Activated CD4-positive, alpha-beta T cell treated with anti-CD3 and anti-CD28 coated beads, Interleukin-2, amount 10 ng/mL, durations not matched to agents 24 days and 14 days (primary cell): ENCODE data around the gene LTF. TPM values are rescaled to one million over a fixed set of nuclear protein-coding genes. Genes with fewer than 3 reads are reported as not detected.

ENCODE experiments used
- DNase-seq: peaks from one replicate; pipeline ENCODE4 v3.0.0; 2022
- H3K27ac Mint-ChIP-seq: one replicate; pipeline ENCODE4 v1.8.0; 2022; ENCODE audit warnings: mild to moderate bottlenecking, mixed read lengths
- H3K27me3 Mint-ChIP-seq: one replicate; pipeline ENCODE4 v1.8.0; 2022; ENCODE audit warnings: mixed read lengths
- H3K36me3 Mint-ChIP-seq: one replicate; pipeline ENCODE4 v1.8.0; 2022; ENCODE audit warnings: low read depth, mild to moderate bottlenecking, mixed read lengths
- H3K4me1 Mint-ChIP-seq: one replicate; pipeline ENCODE4 v1.8.0; 2021; ENCODE audit warnings: mixed read lengths
- H3K4me3 Mint-ChIP-seq: one replicate; pipeline ENCODE4 v1.8.0; 2022; ENCODE audit warnings: mild to moderate bottlenecking, moderate library complexity, mixed read lengths
- H3K9me3 Mint-ChIP-seq: one replicate; pipeline ENCODE4 v1.8.0; 2021; ENCODE audit warnings: mixed read lengths
- intact Hi-C: fragments of 100-400 bp; cut with micrococcal nuclease; formaldehyde crosslinking; loops from one replicate; pipeline ENCODE4 v1.15.1; 2023
- total RNA-seq: library from RNA; stranded (reverse); gene quantifications from 2 replicates; pipeline ENCODE4 v1.2.3, GENCODE V29; 2022

LTF gene
- total RNA-seq, 1 donor from 2014 or later = not detected

DNA sequence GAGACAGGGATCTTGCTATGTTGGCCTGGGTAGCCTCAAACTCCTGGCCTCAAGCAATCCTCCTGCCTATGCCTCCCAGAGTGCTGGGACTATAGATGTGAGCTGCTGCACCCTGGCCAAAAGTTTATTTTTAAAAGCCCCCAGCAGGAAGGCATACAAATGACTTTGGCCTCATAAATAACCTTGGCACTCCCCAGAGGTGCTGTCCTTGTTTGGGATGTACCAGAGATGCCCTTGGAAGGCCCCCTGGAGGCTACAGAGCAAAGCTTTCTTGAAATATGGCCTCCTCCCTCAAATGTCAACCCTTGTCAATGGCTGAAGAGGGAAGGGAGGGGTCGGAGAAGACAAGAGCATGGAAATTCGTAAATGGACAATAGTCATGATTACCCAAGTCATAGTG is 19.1 kb upstream of the LTF start:
- Mint-ChIP-seq H3K27ac (no peak overlapping the region), H3K27me3 (peaks cover 31% of the 10 kb centered on the region), H3K9me3 (no peaks in the 10 kb centered on the region), H3K4me1 (peaks cover 4% of the 10 kb centered on the region), H3K36me3 (no peaks in the 10 kb centered on the region), H3K4me3 (no peak overlapping the region)
- intact Hi-C loops = loop anchor here (10.0 kb wide), 1 partner anchor 421 kb away; no protein-coding TSS in a partner anchor
- no peak for DNase-seq

DNA sequence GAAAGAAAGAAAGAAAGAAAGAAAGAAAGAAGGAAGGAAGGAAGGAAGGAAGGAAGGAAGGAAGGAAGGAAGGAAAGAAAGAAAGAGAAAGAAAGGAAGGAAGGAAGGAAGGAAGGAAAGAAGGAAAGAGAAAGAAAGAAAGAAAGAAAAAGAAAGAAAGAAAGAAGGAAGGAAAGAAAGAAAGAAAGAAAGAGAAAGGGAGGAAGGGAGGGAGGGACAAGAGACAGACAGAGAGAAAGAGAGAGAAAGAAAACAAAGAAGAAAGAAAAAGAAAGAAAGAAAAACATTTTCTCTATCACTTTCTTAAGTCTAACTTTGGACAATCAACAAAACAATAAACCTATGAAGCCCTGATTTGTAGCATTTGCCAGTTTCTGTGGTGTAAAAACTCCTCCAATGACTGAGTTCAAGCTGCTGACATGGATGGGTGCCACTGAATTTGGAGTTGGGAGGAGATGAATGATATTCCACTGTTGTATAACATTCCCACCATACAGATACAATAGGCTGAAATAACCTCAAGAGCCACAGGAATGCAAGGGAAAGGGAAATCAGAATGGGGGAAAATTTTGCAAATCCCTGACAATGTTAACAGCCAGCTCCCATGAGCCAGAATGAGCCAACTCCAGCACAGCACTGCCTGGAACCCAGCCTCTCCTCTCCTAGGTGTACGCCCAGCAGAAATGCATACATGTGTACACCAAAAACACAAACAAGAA is 18.1 kb upstream of the LTF start:
- DNase-seq = no peak
- Mint-ChIP-seq H3K4me3 (no peak overlapping the region), H3K27ac (no peak overlapping the region), H3K27me3 (peaks cover 31% of the 10 kb centered on the region), H3K4me1 (no peaks in the 10 kb centered on the region), H3K9me3 (no peaks in the 10 kb centered on the region), H3K36me3 (no peaks in the 10 kb centered on the region)
- intact Hi-C loops = loop anchor here (10.0 kb wide), 1 partner anchor 422 kb away; no protein-coding TSS in a partner anchor

DNA sequence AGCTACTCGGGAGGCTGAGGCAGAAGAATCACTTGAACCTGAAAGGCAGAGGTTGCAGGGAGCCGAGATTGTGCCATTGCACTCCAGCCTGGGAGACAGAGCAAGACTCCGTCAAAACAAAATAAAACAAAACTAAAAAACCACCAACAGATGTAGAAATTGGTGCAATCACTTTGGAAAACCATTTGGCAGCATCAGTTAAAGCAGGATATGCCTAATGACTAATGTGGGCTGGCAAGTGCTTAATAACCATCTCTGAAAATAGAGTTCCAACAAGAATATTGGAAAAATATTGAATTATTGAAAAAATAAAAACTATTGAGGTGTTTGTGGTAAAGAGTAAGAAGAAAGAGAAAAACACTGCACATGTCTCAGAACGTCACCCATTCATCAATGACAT is 16.9 kb upstream of the LTF start:
- no peak for DNase-seq
- no peaks in the 10 kb centered on the region for H3K4me1 Mint-ChIP-seq
- H3K4me3 Mint-ChIP-seq = no peak overlapping the region
- peaks cover 29% of the 10 kb centered on the region for H3K27me3 Mint-ChIP-seq
- no peak overlapping the region for H3K27ac Mint-ChIP-seq
- no peaks in the 10 kb centered on the region for H3K36me3 Mint-ChIP-seq
- intact Hi-C loops = loop anchor here (10.0 kb wide), 1 partner anchor 423 kb away; no protein-coding TSS in a partner anchor
- no peaks in the 10 kb centered on the region for H3K9me3 Mint-ChIP-seq

DNA sequence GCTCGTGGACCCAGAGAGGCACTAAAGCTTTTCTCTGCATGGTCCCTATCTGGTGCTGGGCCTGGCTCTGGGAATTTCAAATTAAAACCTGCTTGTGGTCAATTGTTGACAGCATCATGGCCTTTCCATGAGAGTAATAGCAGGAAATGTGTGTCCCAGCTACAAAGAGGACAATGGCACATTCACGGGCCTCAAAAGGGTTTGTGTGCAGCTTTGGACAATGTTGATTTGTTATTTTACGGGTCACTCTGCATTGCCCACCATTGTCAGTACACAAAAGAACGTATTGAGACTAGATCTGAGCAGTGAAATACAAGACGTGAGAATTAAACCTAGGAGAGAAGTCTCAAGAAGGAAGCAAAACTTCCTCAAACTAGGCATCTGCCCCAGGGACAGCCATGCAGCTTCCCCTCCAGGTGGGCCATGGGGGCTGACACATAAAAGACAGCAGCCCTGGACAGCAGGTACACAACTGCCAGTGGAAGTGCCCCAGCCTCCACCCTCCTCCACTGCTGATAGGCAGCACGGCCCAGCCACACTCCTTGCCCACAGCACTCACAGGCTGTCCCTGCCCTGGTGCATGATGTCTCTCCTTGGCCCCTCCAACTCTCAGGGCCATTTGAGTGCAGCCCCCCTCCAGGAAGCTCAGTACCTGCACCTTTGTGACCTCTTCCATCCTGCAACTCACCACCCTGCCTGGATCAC is 15.9 kb upstream of the LTF start:
- Mint-ChIP-seq H3K9me3 (no peaks in the 10 kb centered on the region), H3K4me1 (no peaks in the 10 kb centered on the region), H3K27me3 (peaks cover 32% of the 10 kb centered on the region), H3K27ac (no peak overlapping the region), H3K36me3 (no peaks in the 10 kb centered on the region), H3K4me3 (no peak overlapping the region)
- no peak for DNase-seq
- intact Hi-C loops = loop anchor here (10.0 kb wide), 1 partner anchor 424 kb away; no protein-coding TSS in a partner anchor

DNA sequence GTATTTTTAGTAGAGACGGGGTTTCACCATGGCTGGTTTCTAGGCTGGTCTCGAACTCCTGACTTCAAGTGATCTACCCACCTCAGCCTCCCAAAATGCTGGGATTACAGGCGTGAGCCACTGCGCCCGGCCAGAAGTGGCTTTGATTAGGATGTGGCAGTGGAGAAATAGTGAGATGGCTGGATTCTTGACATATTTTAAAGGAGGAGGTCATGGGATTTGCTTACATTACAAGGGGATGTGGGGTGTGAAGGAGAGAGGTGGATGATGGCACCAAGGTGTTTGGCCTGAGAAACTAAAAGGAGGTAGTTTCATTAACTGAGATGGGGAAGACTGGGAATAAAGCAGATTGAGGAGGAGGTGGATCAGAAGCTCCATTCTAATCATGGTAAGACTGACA is 15.0 kb upstream of the LTF start:
- Mint-ChIP-seq H3K4me3 (no peak overlapping the region), H3K27ac (no peak overlapping the region), H3K4me1 (no peaks in the 10 kb centered on the region), H3K27me3 (peaks cover 42% of the 10 kb centered on the region), H3K9me3 (peaks cover 9% of the 10 kb centered on the region), H3K36me3 (no peaks in the 10 kb centered on the region)
- intact Hi-C loops = loop anchor here (10.0 kb wide), 1 partner anchor 425 kb away; no protein-coding TSS in a partner anchor
- DNase-seq = no peak

DNA sequence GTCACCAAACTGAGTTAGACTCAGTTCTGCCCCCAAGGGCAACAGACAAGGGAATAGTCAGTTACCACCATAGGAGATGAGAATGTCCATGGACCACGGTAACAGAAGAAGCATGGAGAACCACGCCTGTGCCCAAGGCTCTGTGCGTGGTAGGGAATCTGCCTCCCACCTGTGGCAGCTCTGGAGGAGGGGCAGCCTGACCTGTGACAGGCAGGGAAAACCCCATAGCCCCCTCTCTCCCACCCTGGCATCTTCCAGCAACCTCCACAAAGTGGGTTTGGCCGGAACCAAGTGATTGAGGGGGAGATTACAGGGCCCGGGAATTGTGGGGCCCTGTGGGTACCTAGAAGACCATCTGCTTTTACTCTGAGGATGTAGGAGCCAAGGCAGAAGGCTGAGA is 14.3 kb upstream of the LTF start:
- no peak overlapping the region for H3K27ac Mint-ChIP-seq
- H3K36me3 Mint-ChIP-seq = peaks cover 2% of the 10 kb centered on the region
- intact Hi-C loops = no loop called here
- H3K4me1 Mint-ChIP-seq = no peaks in the 10 kb centered on the region
- H3K27me3 Mint-ChIP-seq = peaks cover 47% of the 10 kb centered on the region
- H3K4me3 Mint-ChIP-seq = no peak overlapping the region
- no peak for DNase-seq
- H3K9me3 Mint-ChIP-seq = peaks cover 13% of the 10 kb centered on the region

GRCh38 chr3:46478341-46478740 is 13.6 kb upstream of the LTF start:
- H3K4me1 Mint-ChIP-seq = no peaks in the 10 kb centered on the region
- H3K36me3 Mint-ChIP-seq = peaks cover 2% of the 10 kb centered on the region
- H3K27me3 Mint-ChIP-seq = peaks cover 50% of the 10 kb centered on the region
- intact Hi-C loops = no loop called here
- DNase-seq = no peak
- H3K9me3 Mint-ChIP-seq = peaks cover 13% of the 10 kb centered on the region
- H3K4me3 Mint-ChIP-seq = no peak overlapping the region
- H3K27ac Mint-ChIP-seq = no peak overlapping the region

- DNase-seq = no peak
- H3K4me1 Mint-ChIP-seq = no peaks in the 10 kb centered on the region
- H3K9me3 Mint-ChIP-seq = peaks cover 13% of the 10 kb centered on the region
- H3K27ac Mint-ChIP-seq = no peak overlapping the region
- no peak overlapping the region for H3K4me3 Mint-ChIP-seq
- peaks cover 51% of the 10 kb centered on the region for H3K27me3 Mint-ChIP-seq
- H3K36me3 Mint-ChIP-seq = peaks cover 2% of the 10 kb centered on the region
- intact Hi-C loops = no loop called here
Observed at GRCh38 chr3:46477756-46478155, 13.1 kb upstream of the LTF start.

DNA sequence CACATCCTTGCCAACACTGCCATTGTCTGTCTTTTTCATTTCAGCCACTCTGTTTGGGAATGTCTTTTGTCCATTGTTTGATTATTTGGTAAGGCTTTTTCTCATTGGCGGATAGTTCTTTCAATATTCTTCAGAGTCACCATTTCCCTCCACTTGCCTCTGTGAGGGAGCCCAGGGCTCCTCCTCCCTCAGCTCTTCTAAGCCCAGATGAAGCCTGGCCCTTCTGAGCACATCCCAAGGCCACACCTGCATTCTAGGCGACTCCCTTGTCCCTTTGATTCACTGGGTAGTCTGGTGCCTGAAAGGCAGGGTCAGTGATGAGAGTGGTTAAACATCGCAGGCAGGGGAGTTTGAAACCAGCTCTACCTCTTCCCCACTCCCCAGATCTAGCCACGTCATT is 12.4 kb upstream of the LTF start:
- DNase-seq = no peak
- intact Hi-C loops = no loop called here
- no peaks in the 10 kb centered on the region for H3K4me1 Mint-ChIP-seq
- H3K27me3 Mint-ChIP-seq = peaks cover 54% of the 10 kb centered on the region
- H3K27ac Mint-ChIP-seq = no peak overlapping the region
- peaks cover 13% of the 10 kb centered on the region for H3K9me3 Mint-ChIP-seq
- H3K36me3 Mint-ChIP-seq = peaks cover 2% of the 10 kb centered on the region
- H3K4me3 Mint-ChIP-seq = no peak overlapping the region

GRCh38 chr3:46472736-46473135 is 8.0 kb upstream of the LTF start:
- Mint-ChIP-seq H3K4me3 (no peak overlapping the region), H3K36me3 (peaks cover 2% of the 10 kb centered on the region), H3K27ac (no peak overlapping the region), H3K9me3 (peaks cover 13% of the 10 kb centered on the region), H3K27me3 (peaks cover 39% of the 10 kb centered on the region), H3K4me1 (no peaks in the 10 kb centered on the region)
- intact Hi-C loops = no loop called here
- DNase-seq = no peak

GRCh38 chr3:46471371-46471914 is 6.7 kb upstream of the LTF start:
- Mint-ChIP-seq H3K27ac (no peak overlapping the region), H3K36me3 (peaks cover 2% of the 10 kb centered on the region), H3K27me3 (peaks cover 39% of the 10 kb centered on the region), H3K9me3 (peaks cover 13% of the 10 kb centered on the region), H3K4me1 (no peaks in the 10 kb centered on the region), H3K4me3 (no peak overlapping the region)
- DNase-seq = no peak
- intact Hi-C loops = no loop called here

DNA sequence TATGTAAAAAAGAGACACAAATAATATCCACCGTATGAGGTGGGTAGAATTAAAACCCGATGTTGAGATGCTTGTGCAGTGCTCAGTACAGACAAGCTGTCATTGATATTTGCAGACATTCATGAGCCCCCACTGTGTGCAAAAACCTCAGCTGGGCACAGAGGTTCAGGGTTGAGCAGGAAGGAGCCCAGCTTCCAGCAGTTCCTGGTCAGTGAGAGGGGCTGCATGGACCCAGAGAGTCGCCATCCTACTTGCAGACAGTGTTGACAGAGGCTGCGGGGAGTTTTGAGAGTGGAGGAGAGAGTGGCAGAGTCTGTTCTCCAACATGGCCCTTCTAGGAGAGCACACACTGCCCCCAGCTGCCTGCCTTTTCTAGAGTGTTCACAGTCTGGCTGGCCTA is 6.1 kb upstream of the LTF start:
- intact Hi-C loops = no loop called here
- H3K27me3 Mint-ChIP-seq = peaks cover 42% of the 10 kb centered on the region
- H3K27ac Mint-ChIP-seq = no peak overlapping the region
- peaks cover 13% of the 10 kb centered on the region for H3K9me3 Mint-ChIP-seq
- no peaks in the 10 kb centered on the region for H3K4me1 Mint-ChIP-seq
- no peak for DNase-seq
- peaks cover 2% of the 10 kb centered on the region for H3K36me3 Mint-ChIP-seq
- no peak overlapping the region for H3K4me3 Mint-ChIP-seq

DNA sequence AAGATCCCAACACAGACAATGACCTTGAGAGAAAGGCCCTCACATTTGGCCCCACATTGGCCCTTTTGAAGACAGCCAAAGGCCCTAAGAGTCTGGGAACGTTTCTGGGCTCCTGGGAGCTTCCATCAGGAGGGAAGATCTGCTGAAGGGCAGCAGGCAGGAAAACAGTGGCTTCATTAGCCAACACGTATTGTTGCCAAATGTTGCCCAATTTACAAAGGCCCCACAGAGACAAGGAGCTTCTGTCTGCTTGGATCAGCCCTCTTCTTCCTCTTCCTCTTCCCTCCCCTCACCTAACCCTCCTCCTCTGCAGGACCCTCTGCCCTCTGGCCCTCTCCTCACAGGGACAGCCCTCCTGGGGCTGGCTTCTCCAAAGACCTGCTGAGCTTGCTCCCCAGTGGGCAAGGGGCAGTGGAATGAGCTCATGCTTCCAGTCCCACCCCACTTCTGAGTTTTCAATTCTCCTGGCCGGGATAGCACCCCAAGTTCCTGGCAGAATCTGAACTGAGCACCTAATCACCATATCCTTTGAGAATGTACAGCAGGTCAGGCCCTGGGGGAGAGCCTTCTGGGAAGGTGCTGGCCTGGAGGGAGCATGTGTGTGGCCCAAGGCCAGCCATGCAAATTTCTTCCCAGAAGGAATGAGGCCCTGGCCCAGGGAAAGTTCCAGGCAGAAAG is 5.1 kb upstream of the LTF start:
- Mint-ChIP-seq H3K36me3 (peaks cover 2% of the 10 kb centered on the region), H3K27me3 (peaks cover 42% of the 10 kb centered on the region), H3K4me3 (no peak overlapping the region), H3K9me3 (peaks cover 5% of the 10 kb centered on the region), H3K4me1 (no peaks in the 10 kb centered on the region), H3K27ac (no peak overlapping the region)
- intact Hi-C loops = no loop called here
- no peak for DNase-seq
